ENCODE data around the gene CCDC57.

- TF ChIP-seq, protein P1, sequence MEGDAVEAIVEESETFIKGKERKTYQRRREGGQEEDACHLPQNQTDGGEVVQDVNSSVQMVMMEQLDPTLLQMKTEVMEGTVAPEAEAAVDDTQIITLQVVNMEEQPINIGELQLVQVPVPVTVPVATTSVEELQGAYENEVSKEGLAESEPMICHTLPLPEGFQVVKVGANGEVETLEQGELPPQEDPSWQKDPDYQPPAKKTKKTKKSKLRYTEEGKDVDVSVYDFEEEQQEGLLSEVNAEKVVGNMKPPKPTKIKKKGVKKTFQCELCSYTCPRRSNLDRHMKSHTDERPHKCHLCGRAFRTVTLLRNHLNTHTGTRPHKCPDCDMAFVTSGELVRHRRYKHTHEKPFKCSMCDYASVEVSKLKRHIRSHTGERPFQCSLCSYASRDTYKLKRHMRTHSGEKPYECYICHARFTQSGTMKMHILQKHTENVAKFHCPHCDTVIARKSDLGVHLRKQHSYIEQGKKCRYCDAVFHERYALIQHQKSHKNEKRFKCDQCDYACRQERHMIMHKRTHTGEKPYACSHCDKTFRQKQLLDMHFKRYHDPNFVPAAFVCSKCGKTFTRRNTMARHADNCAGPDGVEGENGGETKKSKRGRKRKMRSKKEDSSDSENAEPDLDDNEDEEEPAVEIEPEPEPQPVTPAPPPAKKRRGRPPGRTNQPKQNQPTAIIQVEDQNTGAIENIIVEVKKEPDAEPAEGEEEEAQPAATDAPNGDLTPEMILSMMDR (IDR thresholded peaks at IDR 0.05): no peak
- no peak for TF ChIP-seq POLR2A (IDR thresholded peaks at IDR 0.05)
These were observed 107.2 kb downstream of the CCDC57 start for GRCh38 chr17:82105417-82105881.

Measured in thyroid gland (tissue), 4 donors.